Left lung (tissue), 10 donors: ENCODE measurements around the gene LNX1. TPM values are rescaled to one million over a fixed set of nuclear protein-coding genes. Genes with fewer than 3 reads are reported as not detected.
A peak's percentile ranks its signal among the peaks of the same experiment; 100 is the strongest.
"Not testable (repeated sequence)": the region's sequence is repeated elsewhere in the genome, so short reads cannot be mapped to it uniquely, and the experiment has no call there.

Experiments
- ATAC-seq: fragments of 200-7000 bp; cut with Tn5 transposase; one replicate; pipeline ENCODE4 v1.9.1; 2020; ENCODE audit warnings: moderate library complexity
- DNase-seq, 4 donors: peaks; one replicate each; pipeline ENCODE4 v3.0.0-alpha.2; 2013 to 2020
- H3K27ac ChIP-seq, 2 donors: fragments of 200-600 bp; sonication (generic) in 1 of 2; one replicate each; pipeline versions ENCODE4 v1.5.0 to v1.8.0; 2020 to 2021
- H3K27me3 ChIP-seq, 2 donors: fragments of 200-600 bp; sonication (generic) in 1 of 2; one replicate each; pipeline versions ENCODE4 v1.5.0 to v1.8.0; 2020 to 2021
- H3K36me3 ChIP-seq, 2 donors: fragments of 200-600 bp; sonication (generic) in 1 of 2; one replicate each; pipeline versions ENCODE4 v1.5.0 to v1.8.0; 2020 to 2021
- H3K4me1 ChIP-seq, 2 donors: fragments of 200-600 bp; one replicate each; pipeline ENCODE4 v1.8.0; 2021
- H3K4me3 ChIP-seq, 2 donors: fragments of 200-600 bp; sonication (generic) in 1 of 2; one replicate each; pipeline versions ENCODE4 v1.5.0 to v1.8.0; 2020 to 2021; ENCODE audit warnings: mild to moderate bottlenecking in 1 of 2
- H3K9me3 ChIP-seq, 2 donors: fragments of 200-600 bp; sonication (generic) in 1 of 2; one replicate each; pipeline versions ENCODE4 v1.5.0 to v1.8.0; 2020 to 2021
- intact Hi-C, 2 donors: fragments of 100-400 bp; cut with DNase I; formaldehyde crosslinking; loops; one replicate each; pipeline versions ENCODE4 v1.11.2 to v1.14.2; 2022
- polyA plus RNA-seq, 6 donors: library from polyadenylated mRNA; unstranded; fragments of 120-200 nt; gene quantifications; one replicate each; pipeline ENCODE4 v1.2.1, GENCODE V29; 2013; ENCODE audit not compliant: insufficient read length in 6 of 6
- total RNA-seq, 2 donors: library from RNA; stranded (reverse); fragmentation: NEBNext Ultra II Directional; extraction: Animal tissue kit (Norgen Biotek cat#: 25700); gene quantifications; one replicate each; pipeline ENCODE4 v1.2.1, GENCODE V29; 2021
- TF ChIP-seq, protein P1 (sequence below), 2 donors: fragments of 200-600 bp; sonication (generic) in 1 of 2; IDR thresholded peaks; one replicate each; pipeline versions ENCODE4 v1.5.0 to v1.8.0; 2021; ENCODE audit warnings: antibody characterized with exemption in 2 of 2
- donor health status: DM: no; HTN: yes; CAD: no.
- donor health status: DM: no; HTN: no; CAD: no.

Gene LNX1
- total and polyA plus RNA-seq, 8 donors: 2.5 to 4.4 (median 3.6) TPM

DNA sequence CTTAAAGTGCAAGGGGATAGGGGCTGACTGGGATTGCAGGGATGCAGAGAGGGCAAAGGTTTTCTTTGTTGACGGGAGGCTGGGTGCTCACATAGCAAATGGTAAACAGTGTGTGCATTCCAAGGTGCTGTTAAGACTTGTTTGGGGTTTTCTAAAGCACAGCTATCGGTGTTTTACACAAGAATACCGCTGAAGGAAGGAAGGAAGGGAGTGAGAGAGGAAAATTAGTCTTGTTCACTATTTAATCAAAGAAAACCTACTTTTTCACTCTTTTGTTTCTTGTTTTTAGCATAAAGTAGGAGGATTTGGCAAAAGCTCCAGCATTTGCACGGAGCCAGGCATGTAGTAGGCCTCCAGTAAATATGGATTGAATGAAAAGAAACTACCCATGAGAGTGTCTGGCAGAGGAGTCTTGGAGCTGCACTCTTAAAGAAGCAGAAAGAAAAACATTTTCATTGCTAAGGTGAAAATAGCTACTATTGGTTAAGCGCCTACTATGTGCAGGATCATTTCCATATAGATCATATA is 114.2 kb downstream of the LNX1 start:
- Histone ChIP-seq H3K27ac (no peak overlapping the region), H3K4me1 (no peaks in the 10 kb centered on the region), H3K27me3 (no peaks in the 10 kb centered on the region), H3K9me3 (peaks cover 0 to under 1% of the 10 kb centered on the region in 2 donors), H3K36me3 (no peaks in the 10 kb centered on the region), H3K4me3 (no peak overlapping the region)
- ATAC-seq (no peak), DNase-seq (no peak)
- TF ChIP-seq, protein P1, sequence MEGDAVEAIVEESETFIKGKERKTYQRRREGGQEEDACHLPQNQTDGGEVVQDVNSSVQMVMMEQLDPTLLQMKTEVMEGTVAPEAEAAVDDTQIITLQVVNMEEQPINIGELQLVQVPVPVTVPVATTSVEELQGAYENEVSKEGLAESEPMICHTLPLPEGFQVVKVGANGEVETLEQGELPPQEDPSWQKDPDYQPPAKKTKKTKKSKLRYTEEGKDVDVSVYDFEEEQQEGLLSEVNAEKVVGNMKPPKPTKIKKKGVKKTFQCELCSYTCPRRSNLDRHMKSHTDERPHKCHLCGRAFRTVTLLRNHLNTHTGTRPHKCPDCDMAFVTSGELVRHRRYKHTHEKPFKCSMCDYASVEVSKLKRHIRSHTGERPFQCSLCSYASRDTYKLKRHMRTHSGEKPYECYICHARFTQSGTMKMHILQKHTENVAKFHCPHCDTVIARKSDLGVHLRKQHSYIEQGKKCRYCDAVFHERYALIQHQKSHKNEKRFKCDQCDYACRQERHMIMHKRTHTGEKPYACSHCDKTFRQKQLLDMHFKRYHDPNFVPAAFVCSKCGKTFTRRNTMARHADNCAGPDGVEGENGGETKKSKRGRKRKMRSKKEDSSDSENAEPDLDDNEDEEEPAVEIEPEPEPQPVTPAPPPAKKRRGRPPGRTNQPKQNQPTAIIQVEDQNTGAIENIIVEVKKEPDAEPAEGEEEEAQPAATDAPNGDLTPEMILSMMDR (IDR thresholded peaks at IDR 0.05): no peak
- intact Hi-C loops: no loop called here

DNA sequence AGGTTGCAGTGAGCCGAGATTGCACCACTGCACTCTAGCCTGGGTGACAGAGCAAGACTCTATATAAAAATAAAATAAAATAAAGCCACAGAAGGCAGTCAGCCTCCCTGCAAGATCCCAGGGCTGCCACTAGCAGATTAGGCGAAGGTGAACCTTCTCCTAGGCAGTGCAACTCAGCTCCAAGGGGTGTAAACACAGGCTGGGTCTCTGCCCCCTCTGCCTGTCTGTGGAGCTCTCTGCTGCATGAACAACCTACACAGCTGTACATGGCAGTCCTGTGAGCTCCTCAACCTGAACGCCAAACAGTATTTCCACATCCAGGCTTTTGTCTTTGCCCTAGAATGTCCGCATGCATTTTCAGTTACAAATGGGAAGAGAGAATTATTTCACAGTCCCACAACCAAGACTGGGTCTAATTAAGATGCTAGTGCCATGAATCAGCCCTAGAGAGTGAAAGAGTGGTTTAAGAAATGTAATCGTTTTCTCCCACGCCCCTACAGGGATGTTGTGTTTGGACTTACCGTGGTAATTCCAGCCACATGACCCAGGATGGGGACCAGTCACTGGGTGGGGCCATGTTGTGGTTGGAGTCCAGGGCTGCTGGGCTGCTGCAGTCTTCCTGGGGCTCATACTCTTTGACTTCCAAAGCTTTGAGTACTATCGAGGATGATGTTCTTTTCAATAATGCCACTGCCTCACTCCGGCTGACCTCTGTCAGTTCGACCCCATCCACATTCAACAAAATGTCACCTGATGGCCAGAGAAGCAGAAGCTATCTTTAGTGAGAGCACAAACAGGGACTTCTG is 114.9 kb downstream of the LNX1 start:
- Histone ChIP-seq H3K36me3 (no peaks in the 10 kb centered on the region), H3K27ac (no peak overlapping the region), H3K27me3 (no peaks in the 10 kb centered on the region), H3K9me3 (peaks cover 0 to 3% of the 10 kb centered on the region in 2 donors), H3K4me3 (no peak overlapping the region), H3K4me1 (no peaks in the 10 kb centered on the region)
- ATAC-seq: peak; percentile 65
- intact Hi-C loops: no loop called here
- TF ChIP-seq, protein P1 (IDR thresholded peaks at IDR 0.05): no peak
- DNase-seq: no peak

DNA sequence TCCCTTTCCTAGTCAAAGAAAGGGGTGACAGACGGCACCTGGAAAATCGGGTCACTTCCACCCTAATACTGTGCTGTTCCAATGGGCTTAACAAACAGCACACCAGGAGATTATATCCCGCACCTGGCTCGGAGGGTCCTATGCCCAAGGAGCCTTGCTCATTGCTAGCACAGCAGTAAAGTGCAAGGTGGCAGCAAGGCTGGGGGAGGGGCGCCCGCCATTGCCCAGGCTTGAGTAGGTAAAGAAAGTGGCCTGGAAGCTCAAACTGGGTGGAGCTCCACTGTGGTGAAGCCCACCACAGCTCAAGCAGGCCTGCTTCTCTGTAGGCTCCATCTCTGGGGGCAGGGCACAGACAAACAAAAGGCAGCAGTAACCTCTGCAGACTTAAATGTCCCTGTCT is 124.7 kb downstream of the LNX1 start:
- Histone ChIP-seq H3K9me3 (peaks cover 0 to 17% of the 10 kb centered on the region in 2 donors), H3K36me3 (peaks cover 0 to 17% of the 10 kb centered on the region in 2 donors)
- H3K4me1 ChIP-seq, ATAC-seq, H3K27ac ChIP-seq, H3K27me3 ChIP-seq, H3K4me3 ChIP-seq, intact Hi-C loops, DNase-seq: not testable (repeated sequence)

DNA sequence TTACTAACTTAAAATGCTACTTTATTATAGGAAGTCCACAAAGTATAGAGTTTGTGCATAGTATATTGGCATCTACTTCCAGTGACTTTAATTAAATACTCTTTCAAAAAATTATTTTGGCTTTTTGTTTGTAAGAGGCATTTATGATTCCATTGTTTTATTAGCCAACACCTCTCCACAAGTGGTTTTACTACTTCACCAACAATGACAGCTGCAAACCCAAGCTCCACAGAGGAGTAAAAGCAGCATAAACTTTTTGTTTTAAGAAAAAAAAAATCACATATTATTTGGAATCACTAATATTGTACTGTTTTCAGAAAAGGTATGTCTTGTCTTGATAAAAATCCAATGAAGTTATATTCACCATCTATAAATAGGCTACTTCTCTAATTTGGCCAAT is 125.4 kb downstream of the LNX1 start:
- H3K4me1 ChIP-seq: no peaks in the 10 kb centered on the region
- H3K27ac ChIP-seq: no peak overlapping the region
- ATAC-seq (no peak), DNase-seq (no peak)
- H3K36me3 ChIP-seq: peaks cover 0 to 24% of the 10 kb centered on the region in 2 donors
- H3K27me3 ChIP-seq: no peaks in the 10 kb centered on the region
- intact Hi-C loops: no loop called here
- TF ChIP-seq, protein P1 (IDR thresholded peaks at IDR 0.05): no peak
- H3K4me3 ChIP-seq: no peak overlapping the region
- peaks cover 0 to 17% of the 10 kb centered on the region in 2 donors for H3K9me3 ChIP-seq

DNA sequence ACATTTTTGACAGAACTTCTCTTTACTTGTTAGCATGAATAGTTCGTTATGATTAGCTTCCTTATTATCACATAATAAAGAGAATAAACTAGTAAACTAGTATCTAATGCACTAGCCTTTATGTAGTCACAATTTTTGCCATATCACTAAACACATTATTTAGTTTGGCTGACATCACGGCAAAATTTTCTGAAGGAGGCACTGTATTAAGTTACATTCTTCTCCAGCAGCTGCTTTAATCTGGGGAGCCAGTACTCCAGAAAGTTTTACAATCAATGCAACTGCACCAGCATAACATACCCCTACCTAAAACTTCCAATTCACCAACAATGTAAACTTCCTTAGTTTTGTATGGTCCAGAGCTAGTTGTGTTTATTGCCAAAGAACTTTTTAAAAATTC is 126.0 kb downstream of the LNX1 start:
- H3K9me3 ChIP-seq: peaks cover 0 to 15% of the 10 kb centered on the region in 2 donors
- TF ChIP-seq, protein P1 (IDR thresholded peaks at IDR 0.05): no peak
- H3K36me3 ChIP-seq: peaks cover 0 to 30% of the 10 kb centered on the region in 2 donors
- no peaks in the 10 kb centered on the region for H3K4me1 ChIP-seq
- no peak overlapping the region for H3K4me3 ChIP-seq
- H3K27me3 ChIP-seq: no peaks in the 10 kb centered on the region
- DNase-seq (no peak), ATAC-seq (no peak)
- no peak overlapping the region for H3K27ac ChIP-seq
- intact Hi-C loops: no loop called here
